Measurements from ENCODE around the gene MYT1.

DNA sequence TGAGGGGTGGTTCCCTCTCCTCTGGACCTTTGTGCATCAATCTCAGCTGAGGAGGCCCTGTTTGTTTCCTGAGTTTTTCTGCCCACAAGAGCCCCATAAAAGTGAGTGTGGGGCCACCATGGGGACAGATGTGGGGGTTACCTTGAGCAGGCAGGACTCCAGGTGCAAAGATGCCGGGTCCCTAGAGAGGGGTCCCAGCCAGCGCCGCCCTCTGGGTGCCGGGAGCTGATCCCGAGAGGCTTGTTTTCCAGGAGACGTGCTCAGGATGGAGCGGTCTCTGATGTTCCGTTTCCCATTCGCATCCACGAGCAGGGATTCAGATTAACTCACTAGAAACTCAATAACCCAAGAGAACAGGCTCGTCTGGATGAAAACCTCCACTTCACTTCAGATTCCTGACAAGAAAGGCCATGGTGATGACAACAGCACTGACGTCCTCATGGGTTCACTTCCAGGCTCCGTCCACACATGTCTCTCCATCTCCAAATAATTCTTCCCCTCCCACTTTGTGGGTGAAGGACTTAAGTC lies 21.9 kb downstream of the MYT1 start:
- TF ChIP-seq EZH2 (IDR thresholded peaks at IDR 0.05) = no peak
- TF ChIP-seq, protein P1, sequence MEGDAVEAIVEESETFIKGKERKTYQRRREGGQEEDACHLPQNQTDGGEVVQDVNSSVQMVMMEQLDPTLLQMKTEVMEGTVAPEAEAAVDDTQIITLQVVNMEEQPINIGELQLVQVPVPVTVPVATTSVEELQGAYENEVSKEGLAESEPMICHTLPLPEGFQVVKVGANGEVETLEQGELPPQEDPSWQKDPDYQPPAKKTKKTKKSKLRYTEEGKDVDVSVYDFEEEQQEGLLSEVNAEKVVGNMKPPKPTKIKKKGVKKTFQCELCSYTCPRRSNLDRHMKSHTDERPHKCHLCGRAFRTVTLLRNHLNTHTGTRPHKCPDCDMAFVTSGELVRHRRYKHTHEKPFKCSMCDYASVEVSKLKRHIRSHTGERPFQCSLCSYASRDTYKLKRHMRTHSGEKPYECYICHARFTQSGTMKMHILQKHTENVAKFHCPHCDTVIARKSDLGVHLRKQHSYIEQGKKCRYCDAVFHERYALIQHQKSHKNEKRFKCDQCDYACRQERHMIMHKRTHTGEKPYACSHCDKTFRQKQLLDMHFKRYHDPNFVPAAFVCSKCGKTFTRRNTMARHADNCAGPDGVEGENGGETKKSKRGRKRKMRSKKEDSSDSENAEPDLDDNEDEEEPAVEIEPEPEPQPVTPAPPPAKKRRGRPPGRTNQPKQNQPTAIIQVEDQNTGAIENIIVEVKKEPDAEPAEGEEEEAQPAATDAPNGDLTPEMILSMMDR (IDR thresholded peaks at IDR 0.05) = no peak

Data from neural progenitor cell (in vitro differentiated cells).